COLO668 (cell line): Measurements from ENCODE around the gene SCO2.
A peak's percentile ranks its signal among the peaks of the same experiment; 100 is the strongest.
"Not testable (repeated sequence)": the region's sequence is repeated elsewhere in the genome, so short reads cannot be mapped to it uniquely, and the experiment has no call there.

ENCODE experiments used
- DNase-seq: peaks from one replicate; lab custom pipeline; 2025; ENCODE audit not compliant: unreplicated experiment; lab: John Stamatoyannopoulos, UW

The SCO2 gene

DNA sequence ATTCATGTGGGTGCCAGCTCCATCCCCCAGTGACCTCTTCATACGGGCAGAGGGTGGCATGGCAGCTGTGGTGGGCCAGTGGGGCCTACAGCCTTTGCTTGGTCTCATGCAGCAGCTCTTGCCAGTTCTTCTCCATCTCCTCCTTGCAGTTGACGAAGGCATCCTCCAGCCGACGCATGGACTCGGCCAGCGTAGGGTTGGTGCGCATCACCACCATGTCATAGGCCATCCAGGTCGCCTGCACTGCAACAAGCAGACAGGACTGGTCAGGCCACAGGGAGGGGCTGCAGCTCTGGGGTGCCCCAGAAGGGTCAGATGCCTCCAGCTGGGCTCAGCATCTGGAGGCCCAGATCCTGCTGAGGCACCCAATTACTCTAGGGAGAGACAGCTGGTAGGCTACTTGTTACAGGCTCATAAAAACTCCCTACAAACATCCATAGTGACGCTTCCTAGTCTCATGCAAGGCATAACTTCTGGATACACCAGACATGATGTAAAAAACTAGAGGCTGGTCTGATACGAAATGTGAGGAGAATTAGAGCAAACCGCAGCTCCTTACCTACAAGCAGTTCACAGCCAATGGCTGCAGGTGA lies 25.9 kb upstream of the SCO2 start:
- no peak for DNase-seq

GRCh38 chr22:50550395-50550794 lies 25.0 kb upstream of the SCO2 start:
- DNase-seq = no peak

DNA sequence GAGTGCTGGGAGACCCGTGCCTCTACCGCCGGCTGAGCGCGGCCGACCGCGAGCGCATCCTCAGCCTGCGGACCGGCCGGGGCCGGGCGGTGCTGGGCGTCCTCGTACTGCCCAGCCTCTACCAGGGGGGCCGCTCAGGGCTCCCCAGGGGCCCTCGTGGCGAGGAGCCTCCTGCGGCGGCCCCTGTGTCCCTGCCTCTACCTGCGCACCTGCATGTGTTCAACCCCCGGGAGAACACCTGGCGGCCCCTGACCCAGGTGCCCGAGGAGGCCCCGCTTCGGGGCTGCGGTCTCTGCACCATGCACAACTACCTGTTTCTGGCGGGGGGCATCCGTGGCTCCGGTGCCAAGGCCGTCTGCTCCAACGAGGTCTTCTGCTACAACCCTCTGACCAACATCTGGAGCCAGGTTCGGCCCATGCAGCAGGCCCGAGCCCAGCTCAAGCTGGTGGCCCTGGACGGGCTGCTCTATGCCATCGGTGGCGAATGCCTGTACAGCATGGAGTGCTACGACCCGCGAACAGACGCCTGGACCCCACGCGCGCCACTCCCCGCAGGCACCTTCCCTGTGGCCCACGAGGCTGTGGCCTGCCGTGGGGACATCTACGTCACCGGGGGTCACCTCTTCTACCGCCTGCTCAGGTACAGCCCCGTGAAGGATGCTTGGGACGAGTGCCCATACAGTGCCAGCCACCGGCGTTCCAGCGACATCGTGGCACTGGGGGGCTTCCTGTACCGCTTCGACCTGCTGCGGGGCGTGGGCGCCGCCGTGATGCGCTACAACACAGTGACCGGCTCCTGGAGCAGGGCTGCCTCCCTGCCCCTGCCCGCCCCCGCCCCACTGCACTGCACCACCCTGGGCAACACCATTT lies 23.8 kb upstream of the SCO2 start:
- DNase-seq = no peak

DNA sequence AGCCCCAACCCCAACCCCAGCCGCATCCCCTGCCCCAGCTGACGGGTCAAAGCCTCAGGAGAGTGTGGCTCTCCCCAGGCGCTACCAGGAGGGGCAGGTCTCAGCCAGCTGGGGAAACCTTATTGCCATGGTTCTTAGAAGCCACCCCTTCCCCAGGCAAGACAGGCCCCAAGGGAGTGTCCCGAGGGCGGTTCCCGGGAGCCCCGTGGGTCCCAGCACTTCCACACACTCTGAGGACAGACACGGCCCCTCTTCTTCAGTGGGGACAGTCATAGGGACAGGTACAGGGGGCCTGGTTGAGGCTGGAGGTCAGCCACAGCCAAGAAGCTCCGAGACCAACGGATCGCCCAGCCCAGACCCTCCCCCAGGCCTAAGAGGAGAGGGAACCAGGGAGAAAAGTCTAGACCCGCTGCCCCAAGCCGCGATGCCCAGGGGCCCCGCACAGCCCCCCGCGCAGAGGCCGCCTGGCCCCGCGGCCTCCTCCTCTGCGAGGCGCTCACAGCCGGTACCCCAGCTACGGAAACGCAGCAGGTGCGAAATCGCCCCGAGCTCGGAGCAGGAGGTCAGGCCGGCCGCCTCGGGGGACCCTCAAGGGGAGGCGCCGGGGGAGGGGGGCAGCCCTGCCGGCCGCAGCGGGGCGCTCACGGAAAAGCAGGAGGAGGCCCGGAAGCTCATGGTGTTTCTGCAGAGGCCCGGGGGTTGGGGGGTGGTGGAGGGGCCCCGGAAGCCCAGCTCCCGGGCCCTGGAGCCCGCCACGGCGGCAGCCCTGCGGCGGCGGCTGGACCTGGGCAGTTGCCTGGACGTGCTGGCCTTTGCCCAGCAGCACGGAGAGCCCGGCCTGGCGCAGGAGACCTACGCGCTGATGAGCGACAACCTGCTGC lies 22.9 kb upstream of the SCO2 start:
- DNase-seq = peak; percentile 46

DNA sequence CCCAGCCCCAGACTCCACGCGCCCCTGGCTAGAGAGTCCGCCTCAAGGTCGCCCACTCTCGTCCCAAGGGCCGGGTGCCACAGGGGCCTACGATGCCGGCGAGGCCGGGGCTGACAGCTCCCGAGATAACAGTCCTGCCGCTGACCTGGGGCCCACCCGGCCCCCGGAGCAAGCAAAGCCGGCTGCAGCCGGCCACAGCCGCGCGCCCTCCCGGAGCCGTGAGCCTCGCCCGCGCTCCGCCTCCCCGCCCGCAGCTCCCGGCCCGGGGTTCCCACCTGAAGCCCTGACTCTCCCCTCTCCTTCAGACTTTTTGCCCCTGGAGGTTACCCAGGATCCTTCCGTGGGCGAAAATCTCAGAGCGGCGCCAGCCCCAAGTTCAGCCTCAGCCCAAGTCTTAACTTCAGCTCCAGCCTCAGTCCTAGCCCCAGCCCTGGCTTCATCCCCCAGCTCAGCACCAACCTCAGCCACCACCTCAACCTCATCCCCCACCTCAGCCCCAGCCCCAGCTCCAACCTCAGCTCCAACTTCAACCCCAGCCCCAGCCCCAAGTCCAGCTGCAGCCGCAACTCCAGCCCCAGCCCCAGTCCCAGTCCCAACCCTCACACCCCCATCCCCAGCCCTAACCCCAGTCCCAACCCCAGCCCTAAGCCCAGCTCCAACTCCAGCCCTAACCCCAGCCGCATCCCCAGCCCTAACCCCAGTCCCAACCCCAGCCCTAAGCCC lies 22.0 kb upstream of the SCO2 start:
- DNase-seq = no peak

DNA sequence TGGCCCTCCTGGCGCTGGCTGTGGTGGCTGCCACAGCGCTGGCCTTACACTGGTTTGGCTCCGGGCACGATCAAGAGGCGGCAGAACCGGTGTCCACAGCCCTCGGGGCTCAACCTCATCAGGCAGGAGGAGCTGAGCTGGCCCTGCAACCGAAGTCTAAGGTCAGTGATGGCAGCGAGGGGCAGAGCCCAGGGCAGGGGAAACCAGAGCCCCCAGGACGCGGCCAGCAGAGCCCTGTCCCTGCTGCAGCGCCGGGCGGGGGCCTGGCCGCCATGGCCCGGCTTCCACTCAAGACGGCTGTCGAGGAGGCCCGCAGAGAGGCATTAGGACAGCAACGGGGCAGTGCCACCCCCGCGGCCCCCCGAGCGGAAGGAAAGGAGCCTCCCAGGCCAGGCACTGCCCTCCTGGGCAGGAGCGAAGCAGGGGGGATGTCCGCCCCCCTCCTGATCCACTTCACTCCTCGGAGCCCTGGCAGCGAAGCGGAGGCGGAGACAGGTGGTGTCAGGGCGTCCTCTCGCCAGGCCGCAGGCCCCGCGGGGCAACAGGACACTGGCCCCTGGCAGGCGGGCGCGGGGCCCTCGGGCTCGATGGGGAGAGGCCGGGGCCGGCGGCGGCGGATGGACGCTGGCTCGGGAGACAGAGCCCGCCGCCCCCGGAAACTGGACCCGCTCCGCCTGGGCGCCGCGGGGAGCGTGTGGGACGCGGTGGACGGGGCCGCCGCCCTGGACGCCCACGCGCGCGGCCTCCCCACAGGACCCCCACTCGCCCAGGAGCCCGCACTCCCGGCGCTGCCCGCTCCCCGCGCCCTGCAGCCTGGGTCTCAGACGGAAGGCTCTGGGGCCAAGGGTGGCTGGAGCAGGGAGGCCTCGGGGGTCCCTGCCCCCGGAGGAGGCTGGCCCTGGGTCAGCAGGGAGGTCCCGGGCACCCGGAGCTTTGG lies 21.2 kb upstream of the SCO2 start:
- DNase-seq = no peak

DNA sequence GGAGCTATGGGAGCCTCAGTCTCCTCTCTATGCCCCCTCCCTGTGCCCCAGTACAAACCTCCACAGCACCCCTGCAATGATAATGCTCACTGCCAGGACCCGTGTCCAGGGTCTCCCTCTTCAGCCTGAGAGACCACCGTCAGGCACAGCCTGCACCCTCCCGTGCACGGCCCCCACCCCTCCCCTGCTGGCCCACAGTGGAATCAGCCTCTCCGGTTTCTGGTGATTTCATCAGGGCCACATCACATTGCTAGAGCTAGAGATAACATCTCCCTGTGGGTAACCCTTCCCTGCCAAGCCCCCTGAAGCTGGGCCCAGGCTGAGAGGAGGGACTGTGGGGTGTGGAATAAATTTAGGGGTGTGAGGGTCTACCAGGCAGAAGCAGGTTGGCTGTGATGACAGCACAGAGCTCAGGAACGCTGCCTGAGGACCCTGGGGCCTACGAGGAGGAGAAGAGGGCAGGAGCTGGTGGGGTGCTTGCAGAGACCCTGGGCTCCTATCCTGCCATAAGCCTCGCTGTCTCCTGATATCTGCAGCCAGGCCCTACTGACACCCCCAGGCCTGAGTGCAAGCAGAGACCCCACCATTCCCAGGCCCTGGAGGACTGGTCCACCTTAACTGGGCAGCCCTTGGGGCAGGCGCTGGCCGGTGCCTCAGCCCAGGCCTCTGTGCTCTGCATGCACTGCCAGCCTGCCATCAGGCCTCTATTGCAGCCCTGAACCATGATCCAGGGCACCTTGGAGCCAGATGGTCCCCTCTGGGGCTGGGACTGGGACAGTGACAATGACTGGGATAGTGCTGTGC lies 20.3 kb upstream of the SCO2 start, which contains the start of gene KLHDC7B:
Gene KLHDC7B, plus strand, starts transcription at position 378 of the 804 bp plus-strand sequence. Its CDS starts 345 bp downstream, at position 723.
- no peak for DNase-seq

DNA sequence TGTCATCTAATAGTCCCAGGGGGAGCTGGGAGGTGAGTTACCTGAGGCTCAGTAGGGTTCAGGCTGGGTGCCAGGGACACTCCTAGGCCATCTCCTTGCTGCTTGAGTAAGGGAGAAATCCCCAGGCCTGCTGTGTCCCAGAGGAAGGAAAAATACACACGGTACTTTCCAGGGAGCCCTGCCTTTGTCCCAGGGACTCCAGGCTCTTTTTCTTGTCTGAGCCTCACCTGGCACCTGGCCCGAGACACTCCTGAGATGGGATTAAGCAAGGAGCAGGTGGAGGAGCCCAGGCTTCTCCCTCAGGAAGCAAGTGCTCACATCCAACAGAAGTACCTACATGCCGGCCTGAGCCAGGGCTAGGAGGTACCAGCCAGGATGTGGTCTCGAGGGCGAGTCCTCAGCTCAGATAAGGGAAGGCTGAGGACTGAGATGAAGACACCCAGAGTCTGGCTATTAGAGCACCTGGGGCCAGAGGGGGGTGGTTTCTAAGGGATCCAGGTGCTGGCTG lies 19.4 kb upstream of the SCO2 start:
- DNase-seq = no peak

GRCh38 chr22:50544078-50544745 lies 18.8 kb upstream of the SCO2 start:
- DNase-seq = peak; percentile 85

DNA sequence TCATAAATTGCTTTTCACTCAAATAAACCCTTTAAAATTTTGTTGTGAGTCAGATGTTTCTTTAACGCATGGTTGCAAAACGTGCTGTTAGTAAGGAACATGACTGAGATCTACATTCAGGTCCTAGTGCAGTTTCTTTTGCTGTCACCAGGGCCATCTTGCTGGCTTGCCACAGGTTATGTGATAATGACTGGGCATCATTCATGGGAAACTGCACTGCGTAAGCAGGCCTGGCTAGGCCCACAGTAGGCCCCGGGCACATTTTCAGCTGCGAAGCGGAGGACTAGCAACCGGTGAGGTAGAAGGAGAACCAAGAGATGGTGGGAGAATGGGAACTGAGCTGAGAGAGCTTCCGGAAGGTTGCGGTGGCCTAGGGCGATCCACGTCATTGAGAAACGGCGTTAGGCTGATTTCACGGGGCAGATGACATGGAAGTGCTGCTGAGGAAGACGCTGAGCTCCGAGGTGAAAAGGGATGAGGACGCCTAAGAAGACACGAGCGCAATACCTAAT lies 17.1 kb upstream of the SCO2 start:
- no peak for DNase-seq

GRCh38 chr22:50541667-50542026 lies 16.2 kb upstream of the SCO2 start:
- not testable (repeated sequence) for DNase-seq

- DNase-seq = no peak
Measured at GRCh38 chr22:50540381-50540780, 15.0 kb upstream of the SCO2 start.

GRCh38 chr22:50537765-50538164 lies 12.4 kb upstream of the SCO2 start:
- DNase-seq = no peak

DNA sequence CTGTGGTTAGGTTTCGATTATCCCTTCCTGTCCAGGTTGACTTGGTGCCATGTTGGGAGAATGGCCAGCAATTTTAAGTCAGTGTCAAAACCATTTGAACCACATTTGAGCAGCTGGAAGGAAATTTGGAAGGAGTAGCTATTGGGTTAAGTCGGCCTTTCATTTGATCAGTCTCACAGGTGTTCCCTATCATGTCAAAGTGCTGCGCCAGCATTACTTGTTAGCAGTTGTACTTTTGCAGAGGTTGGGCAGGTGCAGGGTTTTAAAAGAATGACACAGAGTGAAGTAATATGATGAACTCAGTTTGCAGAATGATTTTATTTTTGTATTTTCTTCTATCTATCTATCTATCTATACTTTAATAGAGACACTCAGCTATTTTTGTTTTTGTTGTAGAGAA lies 10.8 kb upstream of the SCO2 start:
- DNase-seq = no peak

- DNase-seq = no peak
Measured at GRCh38 chr22:50535113-50535512, 9.7 kb upstream of the SCO2 start.

GRCh38 chr22:50533856-50534711 lies 8.7 kb upstream of the SCO2 start:
- DNase-seq = not testable (repeated sequence)
